H9 (cell line): ENCODE measurements around the gene LIPC. TPM values are rescaled to one million over a fixed set of nuclear protein-coding genes. Genes with fewer than 3 reads are reported as not detected.

Experiments
- DNase-seq: peaks from one replicate; pipeline ENCODE4 v3.0.0-alpha.2; 2017
- H2AFZ ChIP-seq: one replicate; pipeline ENCODE4 v1.6.1; 2013; ENCODE audit warnings: mild to moderate bottlenecking, low read length, control low read depth, moderate library complexity
- H2AK5ac ChIP-seq: 2 replicates; pipeline ENCODE4 v1.6.1; 2013; ENCODE audit warnings: low read length, control low read depth, mixed read lengths; ENCODE audit not compliant: insufficient read length
- H2BK120ac ChIP-seq: one replicate; pipeline ENCODE4 v1.6.1; 2013; ENCODE audit warnings: low read depth, mild to moderate bottlenecking, low read length, control low read depth, inconsistent platforms; ENCODE audit not compliant: poor library complexity, severe bottlenecking
- H2BK12ac ChIP-seq: 2 replicates; pipeline ENCODE4 v1.6.1; 2013; ENCODE audit warnings: low read length, control low read depth, mixed read lengths, low read depth; ENCODE audit not compliant: insufficient read length
- H2BK15ac ChIP-seq: 2 replicates; pipeline ENCODE4 v1.6.1; 2013; ENCODE audit warnings: low read depth, low read length, control low read depth
- H2BK20ac ChIP-seq: one replicate; pipeline ENCODE4 v1.6.1; 2013; ENCODE audit warnings: low read depth, mild to moderate bottlenecking, low read length, control low read depth, inconsistent platforms; ENCODE audit not compliant: poor library complexity, severe bottlenecking
- H2BK5ac ChIP-seq: 2 replicates; pipeline ENCODE4 v1.6.1; 2013; ENCODE audit warnings: low read length, control low read depth, mixed read lengths; ENCODE audit not compliant: insufficient read length
- H3K14ac ChIP-seq: 2 replicates; pipeline ENCODE4 v1.6.1; 2013; ENCODE audit warnings: low read length, control low read depth; ENCODE audit not compliant: insufficient read depth
- H3K18ac ChIP-seq: 2 replicates; pipeline ENCODE4 v1.6.1; 2013; ENCODE audit warnings: low read depth, mild to moderate bottlenecking, mixed read lengths, low read length, control low read depth; ENCODE audit not compliant: insufficient read length
- H3K23ac ChIP-seq: 2 replicates; pipeline ENCODE4 v1.6.1; 2013; ENCODE audit warnings: low read length, control low read depth, mixed read lengths, low read depth; ENCODE audit not compliant: insufficient read length
- H3K23me2 ChIP-seq: 2 replicates; pipeline ENCODE4 v1.6.1; 2013; ENCODE audit warnings: low read depth, mild to moderate bottlenecking, mixed read lengths, low read length, control low read depth; ENCODE audit not compliant: insufficient read length, poor library complexity, severe bottlenecking
- H3K27ac ChIP-seq: 2 replicates; pipeline ENCODE4 v1.5.1; 2013; ENCODE audit warnings: low read length, control low read depth, mixed read lengths, low read depth; ENCODE audit not compliant: insufficient read length
- H3K27me3 ChIP-seq: 2 replicates; pipeline ENCODE4 v1.6.1; 2013; ENCODE audit warnings: low read length, control low read depth, inconsistent platforms; ENCODE audit not compliant: insufficient read depth
- H3K4ac ChIP-seq: 2 replicates; pipeline ENCODE4 v1.6.1; 2013; ENCODE audit warnings: low read depth, mild to moderate bottlenecking, control low read depth, inconsistent platforms, low read length, moderate library complexity
- H3K4me1 ChIP-seq: 2 replicates; pipeline ENCODE4 v1.6.1; 2013; ENCODE audit warnings: low read length, control low read depth, inconsistent platforms; ENCODE audit not compliant: insufficient read depth
- H3K4me2 ChIP-seq: 2 replicates; pipeline ENCODE4 v1.6.1; 2013; ENCODE audit warnings: low read length, control low read depth, mixed read lengths; ENCODE audit not compliant: insufficient read length, insufficient read depth
- H3K56ac ChIP-seq: 2 replicates; pipeline ENCODE4 v1.6.1; 2013; ENCODE audit warnings: low read depth, mild to moderate bottlenecking, mixed read lengths, low read length, control low read depth; ENCODE audit not compliant: insufficient read length
- H3K79me1 ChIP-seq: 2 replicates; pipeline ENCODE4 v1.6.1; 2013; ENCODE audit warnings: low read depth, mild to moderate bottlenecking, moderate library complexity, low read length, control low read depth, inconsistent platforms; ENCODE audit not compliant: insufficient read depth, poor library complexity, severe bottlenecking
- H3K79me2 ChIP-seq: 2 replicates; pipeline ENCODE4 v1.6.1; 2013; ENCODE audit warnings: low read length, control low read depth, inconsistent platforms; ENCODE audit not compliant: insufficient read depth
- H3K9ac ChIP-seq: 2 replicates; pipeline ENCODE4 v1.6.1; 2013; ENCODE audit warnings: low read length, control low read depth, mixed read lengths; ENCODE audit not compliant: insufficient read length; ENCODE audit errors: extremely low read depth
- H3K9me3 ChIP-seq: one replicate; pipeline ENCODE4 v1.6.1; 2013; ENCODE audit warnings: low read depth, low read length, inconsistent platforms; ENCODE audit not compliant: control insufficient read depth
- H3T11ph ChIP-seq: one replicate; pipeline ENCODE4 v1.6.1; 2013; ENCODE audit warnings: mild to moderate bottlenecking, low read length, control low read depth, inconsistent platforms
- H4K20me1 ChIP-seq: one replicate; pipeline ENCODE4 v1.6.1; 2013; ENCODE audit not compliant: control insufficient read depth, insufficient read length, insufficient read depth
- H4K5ac ChIP-seq: 2 replicates; pipeline ENCODE4 v1.6.1; 2013; ENCODE audit warnings: low read depth, mild to moderate bottlenecking, mixed read lengths, low read length, control low read depth; ENCODE audit not compliant: insufficient read length
- H4K8ac ChIP-seq: replicated peaks from 2 replicates; pipeline ENCODE4 v1.6.1; 2013; ENCODE audit warnings: low read length, control low read depth, mixed read lengths, low read depth; ENCODE audit not compliant: insufficient read length
- H4K91ac ChIP-seq: 2 replicates; pipeline ENCODE4 v1.6.1; 2013; ENCODE audit warnings: low read depth, mild to moderate bottlenecking, moderate library complexity, mixed read lengths, low read length, control low read depth; ENCODE audit not compliant: insufficient read length
- H3K27ac Mint-ChIP-seq, 3 experiments: 2 replicates in 2 of 3; 3 replicates in 1 of 3; pipeline ENCODE4 v1.8.0; 2020 to 2021; ENCODE audit warnings: mixed read lengths in 3 of 3, mild to moderate bottlenecking in 1 of 3, moderate library complexity in 1 of 3
- H3K27me3 Mint-ChIP-seq: 2 replicates; pipeline ENCODE4 v1.8.0; 2021; ENCODE audit warnings: low read depth, mild to moderate bottlenecking, moderate library complexity, mixed read lengths
- H3K36me3 Mint-ChIP-seq, 3 experiments: 2 replicates in 2 of 3; 3 replicates in 1 of 3; pipeline ENCODE4 v1.8.0; 2020 to 2021; ENCODE audit warnings: low read depth in 3 of 3, mixed read lengths in 3 of 3; ENCODE audit not compliant: insufficient read depth in 1 of 3
- H3K4me1 Mint-ChIP-seq, 2 experiments: 2 replicates each; pipeline ENCODE4 v1.8.0; 2020; ENCODE audit warnings: mixed read lengths in 2 of 2
- H3K4me3 Mint-ChIP-seq, 2 experiments: 2 replicates in 1 of 2; 3 replicates in 1 of 2; pipeline ENCODE4 v1.8.0; 2020 to 2021; ENCODE audit warnings: mild to moderate bottlenecking in 2 of 2, mixed read lengths in 2 of 2, moderate library complexity in 1 of 2
- H3K9me3 Mint-ChIP-seq, 2 experiments: 2 replicates in 1 of 2; 3 replicates in 1 of 2; pipeline ENCODE4 v1.8.0; 2020; ENCODE audit warnings: mild to moderate bottlenecking in 2 of 2, mixed read lengths in 2 of 2, moderate library complexity in 1 of 2
- CTCF ChIP-seq: fragments of 200-600 bp; sonication (generic); conservative IDR thresholded peaks from 3 replicates; pipeline ENCODE4 v1.8.0; 2021; ENCODE audit warnings: antibody characterized with exemption, mild to moderate bottlenecking
- WGBS: extraction: QIAGEN DNeasy Blood & Tissue Kit; methylation state at CpG from one replicate; pipeline ENCODE4 v1.1.7; 2013; ENCODE audit warnings: missing lambda C conversion rate, low lambda C conversion rate, mixed read lengths; ENCODE audit not compliant: insufficient read length; ENCODE audit errors: extremely low coverage; 5-methylcytosine and 5-hydroxymethylcytosine counted together
- total RNA-seq: library from RNA; stranded (reverse); gene quantifications from 2 replicates; pipeline ENCODE4 v1.2.1, GENCODE V29; 2021

Gene LIPC
- total RNA-seq, 1 experiment from 2014 or later: not detected

GRCh38 chr15:58469432-58470353 is 37.9 kb downstream of the LIPC start:
- H2AFZ ChIP-seq: no peak overlapping the region
- H3K79me2 ChIP-seq: no peaks in the 10 kb centered on the region
- H3K9me3 ChIP-seq: no peaks in the 10 kb centered on the region
- no peak overlapping the region for H2BK20ac ChIP-seq
- no peak overlapping the region for H3K9ac ChIP-seq
- H3K23me2 ChIP-seq: no peaks in the 10 kb centered on the region
- no peaks in the 10 kb centered on the region for H3K79me1 ChIP-seq
- no peaks in the 10 kb centered on the region; the same call in none of the 2 replicates for H3K4me1 ChIP-seq
- H2BK5ac ChIP-seq: no peak overlapping the region
- H2BK15ac ChIP-seq: no peak overlapping the region
- no peak overlapping the region for H3K4me2 ChIP-seq
- TF ChIP-seq CTCF: no peak
- no peak overlapping the region for H4K8ac ChIP-seq
- H3K27me3 ChIP-seq: no peaks in the 10 kb centered on the region
- Mint-ChIP-seq H3K27me3 (no peaks in the 10 kb centered on the region; the same call in 1 of the 2 replicates), H3K4me1 (peaks cover 25 to 32% of the 10 kb centered on the region in 2 experiments), H3K36me3 (no peaks in the 10 kb centered on the region), H3K4me3 (no peak overlapping the region), H3K27ac (peak overlapping the region in 2 of 3 experiments; percentile 80 to 84; a peak in 4 of 7 replicates), H3K9me3 (no peaks in the 10 kb centered on the region)
- H4K20me1 ChIP-seq: no peaks in the 10 kb centered on the region
- peak overlapping the region; percentile 75 for H3K18ac ChIP-seq
- H3T11ph ChIP-seq: no peak overlapping the region
- no peak overlapping the region for H4K91ac ChIP-seq
- no peak overlapping the region for H2AK5ac ChIP-seq
- H3K56ac ChIP-seq: no peak overlapping the region
- DNase-seq: peak; percentile 47
- H2BK12ac ChIP-seq: no peak overlapping the region
- no peak overlapping the region for H2BK120ac ChIP-seq
- no CpG with 5 or more reads among the region's 11 CpGs for WGBS
- no peak overlapping the region for H3K14ac ChIP-seq
- H3K4ac ChIP-seq: no peak overlapping the region
- H3K27ac ChIP-seq: no peak overlapping the region
- no peak overlapping the region for H3K23ac ChIP-seq
- no peak overlapping the region for H4K5ac ChIP-seq
